ENCODE measurements around the gene RNF224. TPM values are rescaled to one million over a fixed set of nuclear protein-coding genes. Genes with fewer than 3 reads are reported as not detected.

The RNF224 gene
- total RNA-seq, 1 donor from 2014 or later, result not detected

- peak; percentile 80 for DNase-seq (ENCODE audit: low read depth)
- peak overlapping the region; percentile 91 for H3K4me3 ChIP-seq (ENCODE audit: low read depth, low read length)
- no peak for TF ChIP-seq CTCF (conservative IDR thresholded peaks at IDR 0.05; ENCODE audit: low read depth, low read length)
Measured at GRCh38 chr9:137223078-137223970, 4.0 kb upstream of the RNF224 start.

GRCh38 chr9:137224830-137225694 lies 2.2 kb upstream of the RNF224 start, which contains the start of gene CYSRT1:
CYSRT1 (plus strand) TSS chr9:137225174; CDS start chr9:137225622, 448 bp downstream.
- DNase-seq (ENCODE audit: low read depth), result no peak
- no peak for TF ChIP-seq CTCF (conservative IDR thresholded peaks at IDR 0.05; ENCODE audit: low read depth, low read length)

GRCh38 chr9:137225699-137226331 lies 1.5 kb upstream of the RNF224 start:
- TF ChIP-seq CTCF (conservative IDR thresholded peaks at IDR 0.05; ENCODE audit: low read depth, low read length), result no peak
- DNase-seq (ENCODE audit: low read depth), result no peak
- no peak overlapping the region for H3K4me3 ChIP-seq (ENCODE audit: low read depth, low read length)

More at GRCh38 chr9:137224830-137225694, 2.2 kb upstream of the RNF224 start, which contains the start of gene CYSRT1:
- peak within 1 kb of the TSS; percentile 91 for H3K4me3 ChIP-seq (ENCODE audit: low read depth, low read length)

- H3K4me3 ChIP-seq (ENCODE audit: low read depth, low read length), result no peak overlapping the region
- DNase-seq (ENCODE audit: low read depth), result no peak
- no peak for TF ChIP-seq CTCF (conservative IDR thresholded peaks at IDR 0.05; ENCODE audit: low read depth, low read length)
Measured at GRCh38 chr9:137226338-137227053, 806 bp upstream of the RNF224 start.

GRCh38 chr9:137227853-137228505 lies 677 bp downstream of the RNF224 start:
- TF ChIP-seq CTCF (conservative IDR thresholded peaks at IDR 0.05; ENCODE audit: low read depth, low read length), result no peak
- DNase-seq (ENCODE audit: low read depth), result no peak
- no peak overlapping the region for H3K4me3 ChIP-seq (ENCODE audit: low read depth, low read length)

All from epithelial cell of proximal tubule (primary cell).